OCI-LY3 (cell line): ENCODE measurements around the gene SOX8.

Experiments
- H2AFZ ChIP-seq: fragments of 200-600, 300-600 bp; shearing (Covaris generic); 2 replicates; pipeline ENCODE4 v1.6.0; 2014; ENCODE audit warnings: antibody characterized with exemption, low read depth, low read length
- H3K27ac ChIP-seq: fragments of 200-600, 300-600 bp; sonication (generic); 2 replicates; pipeline ENCODE4 v1.5.1; 2014; ENCODE audit warnings: mild to moderate bottlenecking, low read length, moderate library complexity, mixed read lengths
- H3K27me3 ChIP-seq: fragments of 200-600, 300-600 bp; sonication (generic); 2 replicates; pipeline ENCODE4 v1.6.1; 2014; ENCODE audit warnings: low read depth, low read length, mixed read lengths
- H3K36me3 ChIP-seq: fragments of 200-600, 300-600 bp; sonication (generic); replicated peaks from 2 replicates; pipeline ENCODE3; 2014; ENCODE audit warnings: low read depth, low read length, mixed read lengths
- H3K4me1 ChIP-seq: fragments of 300-600, 200-600 bp; sonication (generic); 2 replicates; pipeline ENCODE4 v1.6.1; 2014; ENCODE audit warnings: low read length, mixed read lengths
- H3K4me2 ChIP-seq: fragments of 200-600, 300-600 bp; sonication (generic); 2 replicates; pipeline ENCODE4 v1.6.1; 2014; ENCODE audit warnings: low read length, mixed read lengths
- H3K4me3 ChIP-seq: fragments of 300-600, 200-600 bp; sonication (generic); 2 replicates; pipeline ENCODE4 v1.5.1; 2014; ENCODE audit warnings: antibody characterized with exemption, mild to moderate bottlenecking, low read length, moderate library complexity
- H3K79me2 ChIP-seq: fragments of 300-600, 200-600 bp; shearing (Covaris generic); 2 replicates; pipeline ENCODE4 v1.6.1; 2014; ENCODE audit warnings: mild to moderate bottlenecking, low read length, mixed read lengths
- H3K9ac ChIP-seq: fragments of 300-600, 200-600 bp; shearing (Covaris generic); 2 replicates; pipeline ENCODE4 v1.6.0; 2014; ENCODE audit warnings: mild to moderate bottlenecking, low read length, moderate library complexity
- H3K9me3 ChIP-seq: fragments of 200-600, 300-600 bp; shearing (Covaris generic); 2 replicates; pipeline ENCODE4 v1.6.1; 2014; ENCODE audit warnings: low read length, mixed read lengths; ENCODE audit not compliant: insufficient read depth
- H4K20me1 ChIP-seq: fragments of 200-600, 300-600 bp; sonication (generic); 2 replicates; pipeline ENCODE4 v1.6.1; 2016; ENCODE audit warnings: low read length, mixed read lengths; ENCODE audit not compliant: insufficient read depth
- CTCF ChIP-seq: fragments of 200-600, 300-600 bp; sonication (generic); IDR thresholded peaks from 2 replicates; pipeline ENCODE4 v1.5.1; 2014; ENCODE audit warnings: antibody characterized with exemption, low read length, low read depth
- EZH2phosphoT487 ChIP-seq: fragments of 200-600 bp; shearing (Covaris generic); IDR thresholded peaks from 2 replicates; pipeline ENCODE4 v1.6.1; 2018; ENCODE audit warnings: antibody characterized with exemption, mixed run types, low read depth

The SOX8 gene

GRCh38 chr16:1007284-1007850, 25.8 kb downstream of the SOX8 start:
- Histone ChIP-seq H3K27me3 (peaks cover 4% of the 10 kb centered on the region; the same call in 1 of the 2 replicates), H3K4me2 (no peak overlapping the region), H2AFZ (no peak overlapping the region), H4K20me1 (no peaks in the 10 kb centered on the region), H3K27ac (no peak overlapping the region), H3K9ac (no peak overlapping the region), H3K36me3 (no peaks in the 10 kb centered on the region), H3K9me3 (no peaks in the 10 kb centered on the region), H3K79me2 (no peaks in the 10 kb centered on the region), H3K4me3 (no peak overlapping the region), H3K4me1 (peaks cover 19% of the 10 kb centered on the region)
- no peak for TF ChIP-seq EZH2phosphoT487
- no peak for TF ChIP-seq CTCF

DNA sequence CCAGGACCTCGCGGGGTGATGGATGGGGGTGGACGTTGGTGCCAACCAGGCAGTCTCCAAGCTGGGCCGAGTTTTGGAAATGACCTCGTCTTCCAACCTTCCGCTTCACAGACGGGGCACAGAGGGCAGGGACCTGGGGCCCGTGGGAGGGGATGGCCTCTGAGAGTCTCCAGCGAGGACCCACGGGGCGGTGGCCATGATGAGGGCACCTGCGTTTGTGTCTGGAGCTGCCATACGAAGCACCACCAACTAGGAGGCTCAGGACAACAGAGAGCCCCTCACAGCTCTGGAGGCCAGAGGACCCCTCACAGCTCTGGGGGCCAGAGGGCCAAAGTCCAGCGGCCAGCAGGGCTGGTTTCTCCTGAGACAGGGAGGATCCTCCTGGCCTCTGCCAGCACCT, 26.5 kb downstream of the SOX8 start:
- TF ChIP-seq CTCF (no peak), EZH2phosphoT487 (no peak)
- no peaks in the 10 kb centered on the region for H3K9me3 ChIP-seq
- no peak overlapping the region for H3K27ac ChIP-seq

GRCh38 chr16:1009358-1010150, 28.0 kb downstream of the SOX8 start:
- Histone ChIP-seq H3K9ac (no peak overlapping the region), H3K27me3 (peaks cover 4% of the 10 kb centered on the region; the same call in 1 of the 2 replicates), H3K4me2 (no peak overlapping the region), H3K79me2 (no peaks in the 10 kb centered on the region), H2AFZ (no peak overlapping the region), H3K36me3 (no peaks in the 10 kb centered on the region), H3K4me1 (peaks cover 13% of the 10 kb centered on the region), H3K9me3 (no peaks in the 10 kb centered on the region), H3K27ac (no peak overlapping the region), H4K20me1 (no peaks in the 10 kb centered on the region), H3K4me3 (no peak overlapping the region)
- no peak for TF ChIP-seq EZH2phosphoT487
- TF ChIP-seq CTCF = no peak

More for the DNA sequence above, 26.5 kb downstream of the SOX8 start:
- H3K4me2 ChIP-seq = no peak overlapping the region
- no peak overlapping the region for H2AFZ ChIP-seq
- no peak overlapping the region for H3K4me3 ChIP-seq
- H3K4me1 ChIP-seq = peaks cover 19% of the 10 kb centered on the region
- H3K27me3 ChIP-seq = peaks cover 4% of the 10 kb centered on the region; the same call in 1 of the 2 replicates
- no peaks in the 10 kb centered on the region for H4K20me1 ChIP-seq
- H3K36me3 ChIP-seq = no peaks in the 10 kb centered on the region
- H3K79me2 ChIP-seq = no peaks in the 10 kb centered on the region
- H3K9ac ChIP-seq = no peak overlapping the region

- H3K36me3 ChIP-seq = no peaks in the 10 kb centered on the region
Observed at GRCh38 chr16:1010251-1010650, 28.7 kb downstream of the SOX8 start.

More at GRCh38 chr16:1010251-1010650, 28.7 kb downstream of the SOX8 start:
- H3K27ac ChIP-seq = no peak overlapping the region
- H3K9me3 ChIP-seq = no peaks in the 10 kb centered on the region
- H3K9ac ChIP-seq = no peak overlapping the region
- no peak for TF ChIP-seq EZH2phosphoT487
- TF ChIP-seq CTCF = no peak
- H2AFZ ChIP-seq = no peak overlapping the region
- H3K27me3 ChIP-seq = peaks cover 4% of the 10 kb centered on the region; the same call in 1 of the 2 replicates
- no peaks in the 10 kb centered on the region for H3K79me2 ChIP-seq
- H3K4me1 ChIP-seq = peaks cover 11% of the 10 kb centered on the region
- no peaks in the 10 kb centered on the region for H4K20me1 ChIP-seq
- H3K4me2 ChIP-seq = no peak overlapping the region
- H3K4me3 ChIP-seq = no peak overlapping the region
